HFF-Myc (cell line): ENCODE measurements around the gene HAPSTR1.
"Not testable (repeated sequence)": the region's sequence is repeated elsewhere in the genome, so short reads cannot be mapped to it uniquely, and the experiment has no call there.

ENCODE experiments used
- DNase-seq: peaks from one replicate; pipeline ENCODE4 v3.0.0-alpha.2; 2011; ENCODE audit warnings: low read depth; ENCODE audit errors: extremely low read depth
- H3K4me3 ChIP-seq: replicated peaks from 2 replicates; pipeline ENCODE4 v1.5.1; 2011; ENCODE audit warnings: low read depth, mild to moderate bottlenecking, control low read depth, low read length
- TF ChIP-seq, protein P1 (sequence below): IDR thresholded peaks from 2 replicates; pipeline ENCODE4 v1.5.1; 2012; ENCODE audit warnings: mild to moderate bottlenecking, low read depth, low read length, control low read depth; ENCODE audit errors: missing control alignments

The HAPSTR1 gene

DNA sequence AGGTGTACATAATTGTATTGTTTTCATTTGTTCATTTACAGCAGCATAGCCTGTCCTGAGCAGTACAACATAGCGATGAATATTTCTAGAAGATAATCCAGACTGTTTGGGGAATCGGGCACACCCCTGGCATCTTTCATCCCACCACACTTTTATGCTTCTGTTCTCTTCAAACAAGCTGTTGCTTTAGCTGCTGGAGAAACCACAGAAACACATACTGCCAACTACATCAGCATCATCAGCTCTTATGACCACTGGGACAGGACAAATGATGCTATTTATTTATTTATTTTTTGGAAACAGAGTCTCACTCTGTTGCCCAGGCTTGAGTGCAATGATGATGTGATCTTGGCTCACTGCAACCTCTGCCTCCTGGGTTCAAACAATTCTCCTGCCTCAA lies 22.6 kb upstream of the HAPSTR1 start:
- no peak for DNase-seq
- TF ChIP-seq, protein P1, sequence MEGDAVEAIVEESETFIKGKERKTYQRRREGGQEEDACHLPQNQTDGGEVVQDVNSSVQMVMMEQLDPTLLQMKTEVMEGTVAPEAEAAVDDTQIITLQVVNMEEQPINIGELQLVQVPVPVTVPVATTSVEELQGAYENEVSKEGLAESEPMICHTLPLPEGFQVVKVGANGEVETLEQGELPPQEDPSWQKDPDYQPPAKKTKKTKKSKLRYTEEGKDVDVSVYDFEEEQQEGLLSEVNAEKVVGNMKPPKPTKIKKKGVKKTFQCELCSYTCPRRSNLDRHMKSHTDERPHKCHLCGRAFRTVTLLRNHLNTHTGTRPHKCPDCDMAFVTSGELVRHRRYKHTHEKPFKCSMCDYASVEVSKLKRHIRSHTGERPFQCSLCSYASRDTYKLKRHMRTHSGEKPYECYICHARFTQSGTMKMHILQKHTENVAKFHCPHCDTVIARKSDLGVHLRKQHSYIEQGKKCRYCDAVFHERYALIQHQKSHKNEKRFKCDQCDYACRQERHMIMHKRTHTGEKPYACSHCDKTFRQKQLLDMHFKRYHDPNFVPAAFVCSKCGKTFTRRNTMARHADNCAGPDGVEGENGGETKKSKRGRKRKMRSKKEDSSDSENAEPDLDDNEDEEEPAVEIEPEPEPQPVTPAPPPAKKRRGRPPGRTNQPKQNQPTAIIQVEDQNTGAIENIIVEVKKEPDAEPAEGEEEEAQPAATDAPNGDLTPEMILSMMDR: no peak
- H3K4me3 ChIP-seq: no peak overlapping the region

DNA sequence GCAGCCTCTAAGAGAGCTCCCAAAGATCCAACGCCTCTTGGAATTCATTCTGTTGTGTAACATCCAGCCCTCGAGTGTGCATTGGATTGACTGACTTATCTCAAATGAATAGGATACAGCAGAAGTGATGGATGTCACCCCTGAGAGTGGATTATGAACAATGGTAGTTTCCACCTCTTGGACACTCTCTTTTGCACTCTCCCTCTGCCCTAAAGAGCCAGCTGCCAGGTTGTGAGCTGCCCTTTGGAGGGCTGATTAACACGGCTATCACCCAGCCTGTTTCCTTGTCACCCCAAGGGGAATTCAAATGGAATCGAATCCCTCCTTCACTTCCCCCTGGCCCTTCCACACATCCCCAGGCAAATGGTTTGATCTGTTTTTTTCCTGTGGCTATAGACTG lies 21.2 kb upstream of the HAPSTR1 start:
- H3K4me3 ChIP-seq: no peak overlapping the region
- TF ChIP-seq, protein P1: no peak
- no peak for DNase-seq

DNA sequence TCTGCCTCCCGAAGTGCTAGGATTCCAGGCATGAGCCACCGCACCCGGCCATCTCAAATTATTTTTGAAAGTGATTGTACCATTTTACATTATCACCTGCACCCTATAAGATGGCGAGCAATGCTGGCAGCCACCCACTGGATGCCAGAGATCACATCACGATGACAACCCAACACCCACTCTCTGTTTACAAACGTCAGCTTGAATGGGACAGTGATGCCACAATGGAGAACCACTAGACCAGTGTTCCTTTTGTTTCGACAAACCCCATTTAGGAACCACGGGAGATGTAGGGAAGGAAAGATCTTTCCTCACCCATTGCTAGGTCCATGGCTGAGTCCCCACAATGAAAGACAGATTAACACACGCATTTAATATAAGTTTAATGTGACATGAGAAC lies 20.1 kb upstream of the HAPSTR1 start:
- TF ChIP-seq, protein P1: no peak
- DNase-seq: no peak
- no peak overlapping the region for H3K4me3 ChIP-seq

DNA sequence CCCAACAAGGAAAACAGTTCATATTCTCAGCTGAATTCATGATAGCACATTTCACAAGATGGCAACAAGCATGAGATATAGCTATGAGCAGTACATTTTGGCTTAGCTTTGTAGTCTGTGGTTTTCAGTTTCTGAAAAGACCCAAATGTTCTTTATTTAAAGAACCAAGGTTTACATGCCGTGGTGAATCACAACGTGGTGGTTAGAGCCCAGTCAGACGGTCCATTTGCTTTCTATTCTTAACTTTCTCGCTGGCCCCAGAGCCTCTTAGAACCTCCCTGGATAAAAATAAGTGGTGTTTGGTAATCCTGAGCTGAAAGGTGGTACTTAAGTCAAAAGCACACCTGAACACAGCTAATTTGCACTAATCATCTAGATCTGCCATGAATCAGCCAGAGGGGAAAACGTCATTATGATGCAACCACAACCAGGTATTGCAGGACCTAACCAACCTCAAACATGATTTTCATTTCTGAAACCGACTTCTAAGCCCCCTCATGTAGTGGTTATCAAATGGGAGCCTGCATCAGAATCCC lies 18.6 kb upstream of the HAPSTR1 start:
- TF ChIP-seq, protein P1: no peak
- no peak for DNase-seq
- H3K4me3 ChIP-seq: no peak overlapping the region

DNA sequence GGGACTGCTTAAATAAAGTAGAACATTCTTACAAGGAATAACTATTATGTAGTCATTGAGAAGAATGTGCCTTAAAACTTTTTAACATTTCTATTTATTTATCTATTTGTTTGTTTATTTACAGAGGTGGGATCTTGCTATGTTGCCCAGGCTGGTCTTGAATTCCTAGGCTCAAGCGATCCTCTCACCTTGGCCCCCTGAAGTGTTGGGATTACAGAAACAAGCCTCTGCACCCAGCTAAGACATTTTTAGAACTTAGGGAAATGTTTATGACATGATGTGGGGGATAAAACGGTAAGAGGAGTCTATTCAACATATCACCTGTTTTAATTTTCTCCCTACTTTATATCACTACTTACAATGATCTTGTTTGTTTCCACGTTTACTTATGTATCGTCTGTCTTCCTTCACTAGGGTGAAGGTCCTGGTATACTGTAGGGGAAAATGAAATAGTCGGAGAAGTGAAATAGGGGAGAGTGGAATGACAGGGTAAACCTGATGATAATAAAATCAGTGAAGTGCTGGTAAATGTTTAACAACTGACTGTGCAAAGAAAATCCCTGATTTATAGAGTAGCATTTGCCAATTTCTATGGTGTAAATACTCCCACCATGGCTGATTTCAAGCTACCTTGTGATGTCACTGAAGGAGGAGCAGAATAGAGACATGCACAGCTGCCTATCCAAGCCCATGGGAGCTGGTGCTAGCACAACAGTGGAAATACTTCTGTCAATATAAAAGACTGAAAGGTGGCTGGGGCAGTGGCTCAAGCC lies 16.0 kb upstream of the HAPSTR1 start:
- no peak overlapping the region for H3K4me3 ChIP-seq
- DNase-seq: no peak

DNA sequence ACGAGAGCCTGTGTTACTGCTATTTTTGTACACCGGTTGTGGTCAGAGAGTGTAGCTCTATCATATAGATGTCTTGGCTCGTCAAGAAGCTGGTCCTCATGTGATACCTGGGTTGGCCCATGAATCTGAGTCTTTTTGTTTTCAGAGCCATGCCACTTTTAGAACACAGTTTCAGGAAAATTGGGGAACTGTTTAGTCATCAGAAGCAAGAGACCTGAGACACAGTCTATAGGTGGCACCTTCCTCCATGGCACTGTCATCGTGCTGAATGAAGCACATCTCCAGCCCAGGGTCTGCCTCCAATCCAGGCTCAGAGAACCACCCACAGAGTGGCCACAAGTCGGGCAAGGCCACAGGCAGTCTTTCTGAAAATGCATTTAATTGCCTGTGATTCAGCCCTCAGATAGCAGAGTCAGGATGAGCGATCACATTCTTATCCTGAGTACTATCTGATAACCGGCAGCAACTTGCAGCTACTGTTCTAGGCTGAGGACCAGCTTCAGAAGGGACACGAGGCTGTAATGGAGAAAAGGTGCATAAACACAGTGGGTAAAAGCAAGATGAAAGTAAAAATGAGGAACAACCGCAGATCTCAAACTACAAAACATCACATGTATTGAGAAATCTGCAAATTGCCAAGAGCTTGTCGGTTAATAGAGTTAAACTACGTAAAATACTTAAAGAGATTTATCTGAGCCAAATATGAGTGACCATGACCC lies 14.2 kb upstream of the HAPSTR1 start:
- H3K4me3 ChIP-seq: no peak overlapping the region
- TF ChIP-seq, protein P1: no peak
- no peak for DNase-seq

More for the DNA sequence above, 16.0 kb upstream of the HAPSTR1 start:
- TF ChIP-seq, protein P1: no peak

DNA sequence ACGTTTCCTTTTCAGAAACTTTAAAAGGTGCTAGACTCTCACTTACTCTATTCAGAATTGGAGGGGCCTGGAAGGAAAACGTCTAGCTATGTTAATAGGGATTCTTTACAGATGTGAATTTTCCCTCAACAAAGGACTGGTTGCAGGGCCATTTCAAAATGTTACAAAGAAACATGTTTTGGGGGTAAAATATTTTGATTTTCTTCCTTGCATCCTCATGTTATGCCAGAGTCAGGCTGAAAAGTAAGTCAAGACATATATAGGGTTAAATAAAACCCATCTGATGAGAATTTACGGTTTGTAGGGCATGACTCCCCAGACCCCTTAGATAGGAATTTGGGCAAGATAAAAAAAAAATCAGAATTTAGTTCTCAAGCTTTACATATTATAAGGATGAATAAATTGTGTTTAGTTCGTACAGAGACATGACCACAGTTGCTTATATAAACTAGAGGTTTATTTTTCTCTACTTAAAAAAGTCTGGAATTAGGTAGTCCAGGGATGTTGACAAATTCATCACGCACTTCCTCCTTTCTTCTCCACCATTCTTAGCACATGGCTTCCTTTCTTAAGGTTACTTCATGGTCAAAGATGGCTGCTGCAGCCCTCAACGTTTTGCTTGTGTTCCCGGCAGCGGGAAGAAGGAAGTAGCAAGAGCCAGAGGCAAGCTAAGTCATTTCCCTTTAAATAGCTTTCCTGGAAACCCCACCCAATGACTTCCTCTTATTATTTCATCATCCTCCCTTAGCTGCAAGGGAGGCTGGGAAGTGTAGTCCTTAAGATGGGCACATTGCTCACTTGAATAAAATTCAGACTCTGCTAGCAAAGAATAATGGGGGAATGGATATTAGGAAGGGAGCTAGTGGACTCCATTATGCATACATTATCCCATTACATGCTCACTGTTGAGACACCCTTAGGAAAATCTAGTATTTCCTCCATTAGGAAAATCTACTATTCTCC lies 12.7 kb upstream of the HAPSTR1 start:
- not testable (repeated sequence) for H3K4me3 ChIP-seq
- DNase-seq: peak; percentile 55
